Skin of body (tissue), 2 donors: ENCODE results near the gene SLC6A5. TPM values are rescaled to one million over a fixed set of nuclear protein-coding genes. Genes with fewer than 3 reads are reported as not detected.

Experiments
- DNase-seq: peaks from one replicate; lab custom pipeline; 2025; lab: John Stamatoyannopoulos, UW
- total RNA-seq: library from RNA; depleted of rRNA; stranded (reverse); fragments of >200 nt; gene quantifications from one replicate; pipeline ENCODE4 v1.2.3, GENCODE V29; 2014

The SLC6A5 gene
- total RNA-seq, 1 donor from 2014 or later = not detected

GRCh38 chr11:20620988-20621387 lies 21.6 kb downstream of the SLC6A5 start:
- DNase-seq = no peak

- DNase-seq = no peak
Measured at GRCh38 chr11:20621679-20622078, 22.3 kb downstream of the SLC6A5 start.

GRCh38 chr11:20623252-20623651 lies 23.8 kb downstream of the SLC6A5 start:
- no peak for DNase-seq

GRCh38 chr11:20626279-20626678 lies 26.9 kb downstream of the SLC6A5 start:
- DNase-seq = no peak

- DNase-seq = no peak
Measured at GRCh38 chr11:20627026-20627425, 27.6 kb downstream of the SLC6A5 start.

GRCh38 chr11:20627701-20628100 lies 28.3 kb downstream of the SLC6A5 start:
- no peak for DNase-seq

- DNase-seq = no peak
Measured at GRCh38 chr11:20631519-20632168, 32.2 kb downstream of the SLC6A5 start.

- DNase-seq = no peak
Measured at GRCh38 chr11:20632169-20632532, 32.7 kb downstream of the SLC6A5 start.

- DNase-seq = no peak
Measured at GRCh38 chr11:20634044-20634443, 34.6 kb downstream of the SLC6A5 start.

- no peak for DNase-seq
Measured at GRCh38 chr11:20634781-20635180, 35.4 kb downstream of the SLC6A5 start.

GRCh38 chr11:20638074-20638473 lies 38.7 kb downstream of the SLC6A5 start:
- no peak for DNase-seq

GRCh38 chr11:20639688-20640087 lies 40.3 kb downstream of the SLC6A5 start:
- no peak for DNase-seq

- DNase-seq = no peak
Measured at GRCh38 chr11:20640401-20640800, 41.0 kb downstream of the SLC6A5 start.

GRCh38 chr11:20644360-20644759 lies 45.0 kb downstream of the SLC6A5 start:
- no peak for DNase-seq

GRCh38 chr11:20647976-20648565 lies 48.7 kb downstream of the SLC6A5 start:
- no peak for DNase-seq

- DNase-seq = no peak
Measured at GRCh38 chr11:20652150-20652806, 52.9 kb downstream of the SLC6A5 start.

GRCh38 chr11:20654038-20654437 lies 54.6 kb downstream of the SLC6A5 start:
- peak; percentile 94 for DNase-seq

GRCh38 chr11:20656901-20657300 lies 57.5 kb downstream of the SLC6A5 start:
- DNase-seq = no peak

- DNase-seq = no peak
Measured at GRCh38 chr11:20658135-20658534, 58.7 kb downstream of the SLC6A5 start.

GRCh38 chr11:20661445-20661844 lies 62.0 kb downstream of the SLC6A5 start:
- DNase-seq = no peak

GRCh38 chr11:20661850-20662249 lies 62.4 kb downstream of the SLC6A5 start:
- no peak for DNase-seq

- no peak for DNase-seq
Measured at GRCh38 chr11:20668131-20668809, 68.9 kb downstream of the SLC6A5 start.
